IPS DF 4.7 (cell line): ENCODE results near the gene DAPP1.
"Not testable (repeated sequence)": the region's sequence is repeated elsewhere in the genome, so short reads cannot be mapped to it uniquely, and the experiment has no call there.

ENCODE experiments used
- DNase-seq: peaks from one replicate; pipeline ENCODE4 v3.0.0-alpha.2; 2013; ENCODE audit warnings: low spot score; ENCODE audit errors: extremely low read depth

Gene DAPP1

DNA sequence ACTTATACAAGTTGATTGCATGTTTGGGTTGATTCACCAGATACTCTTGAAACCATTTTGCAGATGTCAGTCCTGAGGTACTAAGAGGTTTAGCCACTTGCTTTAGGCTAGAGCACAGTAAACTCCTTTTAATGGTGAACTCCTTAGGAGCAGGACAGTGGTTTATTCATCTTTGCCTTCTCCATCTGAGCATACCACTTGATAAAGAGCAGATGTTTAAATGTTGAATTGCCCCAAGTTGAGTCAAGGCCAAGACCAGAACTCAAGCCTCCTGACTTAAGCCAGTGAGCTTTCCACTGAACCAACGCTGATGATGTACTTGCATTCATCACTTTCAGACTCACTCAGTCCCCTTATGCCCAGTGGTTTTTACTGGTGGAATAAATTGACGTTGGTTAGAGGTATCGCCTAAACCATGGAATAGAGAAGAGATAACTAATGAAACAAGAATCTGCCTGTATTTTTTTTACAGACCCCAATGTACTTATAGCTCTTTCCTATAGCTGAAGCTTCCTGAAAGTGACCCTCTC, 7.5 kb downstream of the DAPP1 start:
- no peak for DNase-seq

DNA sequence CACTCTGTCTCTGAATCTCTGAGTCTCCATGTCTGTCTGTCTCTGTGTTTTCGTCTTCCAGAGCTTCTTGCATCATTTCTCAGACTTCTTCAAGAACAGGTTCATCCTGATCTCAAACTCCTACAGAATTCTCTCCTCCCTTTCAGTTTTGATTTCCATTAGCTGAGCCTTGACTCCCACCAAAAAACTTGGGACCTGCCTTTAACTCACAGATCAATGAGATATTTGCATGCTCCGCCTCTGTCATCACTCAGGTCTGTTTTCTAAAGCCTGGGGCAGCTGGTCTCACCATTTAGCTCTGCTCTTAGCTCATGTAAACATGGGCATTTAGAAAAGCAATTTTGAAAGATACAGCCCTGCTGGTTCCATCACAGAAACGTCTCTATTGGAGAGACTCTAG, 8.6 kb downstream of the DAPP1 start:
- no peak for DNase-seq

DNA sequence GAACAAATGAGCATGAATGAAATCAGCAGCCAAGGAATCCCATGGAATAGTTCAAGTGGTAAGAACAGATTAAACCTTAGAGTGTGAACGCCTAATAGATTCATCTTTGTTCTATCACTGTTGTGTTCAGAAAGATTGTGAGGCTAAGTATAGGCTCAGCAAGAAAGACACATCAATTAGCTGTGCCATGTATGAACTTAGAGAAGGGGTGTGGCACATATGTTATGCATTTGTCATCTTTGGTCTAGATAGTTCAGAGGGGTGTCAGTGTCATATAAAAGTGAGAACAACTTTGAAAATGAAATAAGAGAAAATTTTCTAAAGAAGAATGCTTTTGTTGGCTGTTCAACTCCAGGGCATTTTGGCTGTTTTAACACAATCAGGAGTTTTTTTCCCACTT, 9.4 kb downstream of the DAPP1 start:
- no peak for DNase-seq

DNA sequence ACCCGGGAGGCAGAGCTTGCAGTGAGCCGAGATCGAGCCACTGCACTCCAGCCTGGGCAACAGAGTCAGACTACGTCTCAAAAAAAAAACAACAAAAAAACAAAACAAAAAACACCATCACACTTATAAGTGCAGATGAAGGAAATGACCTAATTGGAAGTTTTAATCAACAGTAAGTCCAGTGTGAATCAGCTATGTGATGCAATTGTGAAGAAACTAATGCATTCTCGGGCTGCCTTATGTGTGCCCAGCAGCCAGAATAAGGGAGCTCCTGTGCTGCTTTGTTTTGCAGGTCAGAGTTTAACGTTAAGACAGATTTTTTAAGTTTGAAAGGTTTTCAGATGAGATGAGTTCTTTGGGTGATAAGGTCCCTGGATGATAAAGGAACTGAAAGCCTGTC, 10.8 kb downstream of the DAPP1 start:
- DNase-seq: no peak

DNA sequence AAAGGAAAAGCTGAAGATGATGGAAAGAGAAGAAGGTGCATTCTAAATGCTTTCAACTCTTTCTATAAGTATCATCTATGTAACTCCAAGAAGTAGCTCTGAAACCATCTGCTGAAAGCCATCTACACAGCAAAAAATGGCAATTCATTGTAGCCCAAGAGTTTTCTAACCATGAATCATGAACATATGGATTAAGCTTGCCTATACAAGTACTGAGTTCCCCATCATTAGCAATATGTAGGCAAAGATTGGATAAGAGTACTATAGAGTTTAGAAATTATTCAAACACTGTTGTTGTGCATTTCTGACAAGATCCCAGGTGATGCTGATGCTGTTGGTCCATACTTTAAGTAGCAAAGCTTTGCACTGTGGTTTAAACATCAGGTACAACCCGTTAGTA, 11.2 kb downstream of the DAPP1 start:
- DNase-seq: no peak

DNA sequence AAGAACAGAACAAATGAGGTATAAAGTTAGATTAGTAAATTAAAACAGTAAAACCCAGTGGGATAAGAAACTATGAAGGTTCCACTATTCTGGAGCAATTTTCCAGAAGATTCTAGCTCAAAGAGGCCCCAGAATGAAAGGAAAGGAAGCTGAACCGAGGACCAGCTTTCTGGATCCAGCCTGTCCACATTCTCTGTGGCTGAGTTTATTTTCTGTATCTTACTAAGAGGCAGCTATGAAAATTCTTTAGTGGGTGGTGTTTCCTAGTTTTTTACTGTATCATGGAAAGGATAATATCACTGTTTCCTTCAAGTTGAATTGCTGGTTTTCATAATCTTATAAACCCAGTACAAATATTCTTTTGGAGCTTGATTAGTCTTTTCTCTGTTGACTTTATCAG, 11.8 kb downstream of the DAPP1 start:
- no peak for DNase-seq

DNA sequence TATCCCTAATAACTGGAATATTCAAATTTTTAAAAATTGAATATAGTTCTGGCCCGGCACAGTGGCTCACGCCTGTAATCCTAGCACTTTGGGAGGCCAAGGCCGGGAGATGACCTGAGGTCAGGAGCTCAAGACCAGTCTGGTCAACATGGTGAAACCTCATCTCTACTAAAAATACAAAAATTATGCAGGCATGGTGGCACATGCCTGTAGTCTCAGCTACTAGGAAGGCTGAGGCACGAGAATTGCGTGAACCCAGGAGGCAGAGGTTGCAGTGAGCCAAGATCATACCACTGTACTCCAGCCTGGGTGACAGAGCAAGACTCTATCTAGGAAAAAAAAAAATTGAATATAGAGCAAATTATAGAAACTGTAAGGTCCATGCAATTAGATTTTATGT, 13.4 kb downstream of the DAPP1 start:
- not testable (repeated sequence) for DNase-seq

DNA sequence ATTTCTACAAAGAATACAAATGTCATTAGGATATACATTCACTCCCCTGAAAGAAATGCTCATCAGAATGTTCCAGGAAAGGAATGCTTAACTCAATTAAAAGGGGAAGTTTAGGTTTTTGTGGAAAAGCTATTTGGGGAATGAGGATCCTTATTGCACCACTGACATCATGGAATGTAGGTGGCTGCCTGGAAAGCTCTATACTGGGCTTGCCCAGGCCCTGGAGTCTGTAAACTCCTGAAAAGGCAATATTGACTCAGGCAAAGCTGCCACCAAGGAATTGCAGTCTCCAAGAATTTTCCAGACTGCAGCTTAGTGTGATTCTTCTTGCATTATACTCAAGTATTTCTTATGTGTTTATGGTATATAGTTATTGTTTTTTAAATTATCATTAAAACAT, 15.7 kb downstream of the DAPP1 start:
- no peak for DNase-seq

DNA sequence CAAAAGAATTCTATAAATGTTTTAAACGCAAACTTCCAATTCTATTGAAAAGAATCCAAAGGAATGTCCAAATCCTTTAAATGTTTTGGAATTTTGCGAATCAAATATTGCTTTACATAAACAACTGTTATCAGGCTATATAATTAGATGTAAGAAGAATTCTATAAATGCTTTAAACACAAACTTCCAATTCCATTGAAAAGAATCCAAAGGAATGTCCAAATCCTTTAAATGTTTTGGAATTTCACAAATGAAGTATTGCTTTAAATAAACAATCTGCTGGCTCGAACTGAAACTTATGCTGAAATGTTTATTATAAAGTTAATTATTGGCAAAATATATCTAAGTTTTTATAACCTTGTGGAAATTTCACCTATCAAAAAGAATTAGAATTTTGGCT, 16.1 kb downstream of the DAPP1 start:
- no peak for DNase-seq

DNA sequence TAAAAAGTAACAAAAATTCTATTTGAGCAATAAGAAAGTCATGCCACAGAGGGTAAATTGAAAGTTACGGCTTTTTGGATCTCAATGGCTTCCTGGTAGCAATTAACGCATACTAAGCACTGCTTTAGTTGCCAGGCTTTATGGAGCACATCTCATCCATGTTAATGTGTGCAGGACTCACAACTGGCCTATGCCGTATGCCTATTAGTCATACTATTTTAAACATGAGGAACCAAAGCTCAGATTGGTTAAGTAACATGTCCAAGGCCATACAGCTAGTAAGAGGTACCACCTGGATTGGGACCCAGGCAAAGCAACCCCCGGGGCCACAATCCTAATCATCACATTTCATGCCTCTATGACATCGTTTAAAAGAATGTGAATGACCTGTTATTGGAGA, 17.1 kb downstream of the DAPP1 start:
- DNase-seq: no peak

DNA sequence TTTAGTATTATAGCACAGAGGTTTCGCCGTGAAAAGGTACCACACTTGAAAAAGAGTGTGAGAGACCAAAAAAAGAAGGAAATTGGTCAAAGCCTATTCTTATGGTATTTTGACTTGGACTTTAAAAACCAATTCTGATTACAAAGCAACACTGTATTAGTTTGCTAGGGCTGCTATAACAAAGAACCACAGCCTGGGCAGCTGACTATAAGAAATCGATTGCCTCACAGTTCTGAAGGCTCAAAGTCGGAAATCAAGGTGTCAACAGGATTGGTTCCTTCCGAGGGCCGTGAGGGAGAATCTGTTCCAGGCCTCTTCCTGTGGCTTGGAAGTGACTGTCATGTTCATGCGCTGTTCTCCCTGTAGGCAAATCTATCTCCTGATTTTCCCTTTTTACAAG, 17.9 kb downstream of the DAPP1 start:
- no peak for DNase-seq

DNA sequence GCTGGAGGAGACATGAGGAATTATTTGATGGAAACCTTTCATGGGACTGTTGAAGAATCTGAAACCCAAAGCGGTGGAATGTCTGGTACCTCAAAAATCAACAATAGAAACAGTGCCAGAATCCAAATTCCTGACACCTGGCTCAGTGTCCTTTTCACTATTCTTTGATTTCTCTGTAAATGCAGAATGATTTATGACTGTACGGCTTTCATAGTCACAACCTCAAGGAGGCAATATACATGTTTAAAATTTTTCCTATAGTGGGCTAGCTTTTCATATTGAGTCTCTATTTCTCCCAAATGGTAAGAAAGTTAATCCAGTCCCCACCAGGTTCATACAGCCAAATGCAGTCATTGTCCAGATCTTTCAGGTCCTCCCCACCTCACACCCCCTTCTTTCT, 19.3 kb downstream of the DAPP1 start:
- no peak for DNase-seq

DNA sequence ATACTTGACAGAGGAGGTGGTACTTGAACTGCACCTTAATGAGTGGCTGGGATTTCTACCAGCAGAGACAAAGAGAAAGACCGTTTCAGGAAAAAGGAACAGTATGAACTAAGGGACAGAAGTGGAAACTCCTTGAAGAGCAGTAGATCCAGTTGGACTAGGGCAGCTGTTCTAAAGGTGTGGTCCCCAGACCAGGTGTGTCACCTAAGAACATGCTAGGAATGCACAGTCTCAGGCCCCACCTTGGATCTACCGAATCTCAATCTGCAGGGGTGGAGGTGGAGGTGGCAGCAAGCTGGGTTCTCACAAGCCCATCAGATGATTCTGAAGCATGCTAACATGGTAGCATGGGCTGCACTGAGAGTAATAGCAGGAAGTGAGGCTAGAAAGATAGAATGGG, 22.3 kb downstream of the DAPP1 start:
- DNase-seq: no peak

DNA sequence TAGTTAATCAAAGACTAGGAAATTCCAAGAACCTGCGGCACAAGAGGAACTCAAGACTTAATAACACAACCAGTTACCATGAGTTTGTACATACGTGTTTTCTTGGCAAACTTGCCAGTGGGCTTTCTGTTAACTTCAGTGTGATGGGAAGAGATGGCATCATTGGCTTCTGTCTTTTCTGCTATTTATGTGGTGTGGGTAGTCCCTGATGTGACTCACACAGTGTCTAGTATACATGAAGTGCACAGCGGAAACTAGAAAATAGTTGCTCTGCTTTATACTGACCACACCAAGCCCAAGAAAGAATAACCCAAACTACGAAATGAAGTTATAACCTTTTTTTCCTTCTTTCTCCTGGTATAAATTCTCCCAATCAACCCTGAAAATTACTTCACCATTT, 24.5 kb downstream of the DAPP1 start:
- no peak for DNase-seq

DNA sequence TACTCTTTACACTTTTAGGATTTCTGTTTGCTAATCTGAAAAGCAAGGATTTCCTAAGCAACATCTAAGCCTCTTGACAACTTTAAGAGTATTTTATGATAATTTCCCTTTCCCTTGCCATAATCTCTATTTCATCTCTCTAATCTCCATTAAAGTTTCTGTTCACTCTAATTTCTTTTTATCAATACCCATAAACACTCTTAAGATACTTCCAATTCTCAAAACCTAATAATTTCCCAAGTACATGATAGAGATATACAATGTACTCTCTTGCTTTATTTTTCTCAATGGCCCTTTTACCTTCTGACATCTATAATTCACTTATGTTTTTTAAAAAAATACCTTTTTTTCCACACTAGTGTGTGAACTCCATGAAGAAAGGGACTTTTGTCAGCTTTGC, 26.8 kb downstream of the DAPP1 start:
- DNase-seq: no peak

DNA sequence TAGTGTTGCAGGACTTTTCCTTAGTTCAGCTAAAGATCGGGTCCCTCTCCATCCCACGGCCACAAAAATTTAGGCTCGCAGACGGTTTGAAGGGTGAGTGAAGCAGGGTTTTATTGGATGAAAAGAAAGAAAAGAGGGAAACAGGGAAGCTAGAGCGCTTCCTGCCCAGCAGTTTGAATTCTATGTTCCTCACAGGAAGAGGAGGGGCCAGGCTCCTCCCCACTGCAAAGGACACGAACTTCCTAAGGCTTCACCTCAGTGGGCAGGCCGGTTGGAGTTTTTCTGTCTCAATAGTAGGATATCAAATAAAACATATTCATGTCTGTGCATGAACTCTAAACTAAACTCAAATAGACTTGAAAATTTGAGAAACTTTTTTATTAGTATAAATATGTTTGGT, 27.4 kb downstream of the DAPP1 start:
- DNase-seq: no peak

DNA sequence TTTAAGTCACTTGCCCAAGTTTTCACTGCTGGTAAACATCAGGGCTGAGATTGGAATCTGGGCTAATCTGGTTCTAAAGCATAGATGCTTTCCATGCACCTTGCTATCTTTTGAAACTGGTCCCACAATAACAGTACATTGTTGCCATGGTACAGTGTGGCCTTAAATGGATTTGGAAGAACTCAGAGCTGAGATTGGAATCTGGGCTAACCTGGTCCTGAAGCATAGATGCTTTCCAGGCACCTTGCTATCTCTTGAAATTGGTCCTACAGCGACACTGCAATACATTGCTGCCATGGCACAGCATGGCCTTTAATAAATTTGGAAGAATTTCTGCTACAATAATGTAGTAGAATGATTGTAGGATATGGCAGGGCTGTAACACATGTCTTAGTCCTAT, 28.6 kb downstream of the DAPP1 start:
- DNase-seq: no peak

DNA sequence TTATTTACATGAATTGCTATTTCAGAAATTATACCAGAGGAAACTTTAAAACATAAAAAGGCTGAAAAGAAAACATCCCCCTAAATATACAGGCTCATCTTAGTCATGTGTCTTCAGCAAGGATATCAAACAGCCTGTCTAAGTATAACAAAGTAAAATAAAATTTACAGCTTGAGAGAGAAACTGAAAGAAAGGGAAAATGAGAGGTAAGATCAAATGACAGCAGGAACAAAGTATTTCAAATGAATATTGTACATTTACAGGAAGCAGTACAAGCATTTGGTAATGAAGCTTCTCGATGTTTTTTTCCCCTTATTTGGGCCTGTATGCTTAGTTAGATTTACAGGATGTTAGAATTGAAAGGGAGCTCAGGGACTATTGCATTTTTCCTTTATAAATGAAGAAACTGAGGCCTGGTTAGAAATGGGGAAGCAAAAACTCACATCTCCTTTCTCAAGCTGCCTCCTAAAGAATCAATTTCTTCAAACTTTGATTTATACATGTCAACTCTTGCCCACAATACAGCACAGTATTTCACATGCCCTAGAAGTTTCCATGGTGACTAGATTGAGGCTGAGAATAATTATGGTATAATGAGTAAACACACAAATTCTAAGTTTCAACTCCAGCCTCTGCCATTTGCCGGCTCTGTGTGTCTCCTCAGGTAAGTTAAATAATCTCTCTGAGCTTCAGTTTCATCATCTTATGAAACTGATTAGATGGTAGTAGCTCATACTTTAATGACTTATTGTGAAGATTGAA, 29.3 kb downstream of the DAPP1 start:
- DNase-seq: no peak

DNA sequence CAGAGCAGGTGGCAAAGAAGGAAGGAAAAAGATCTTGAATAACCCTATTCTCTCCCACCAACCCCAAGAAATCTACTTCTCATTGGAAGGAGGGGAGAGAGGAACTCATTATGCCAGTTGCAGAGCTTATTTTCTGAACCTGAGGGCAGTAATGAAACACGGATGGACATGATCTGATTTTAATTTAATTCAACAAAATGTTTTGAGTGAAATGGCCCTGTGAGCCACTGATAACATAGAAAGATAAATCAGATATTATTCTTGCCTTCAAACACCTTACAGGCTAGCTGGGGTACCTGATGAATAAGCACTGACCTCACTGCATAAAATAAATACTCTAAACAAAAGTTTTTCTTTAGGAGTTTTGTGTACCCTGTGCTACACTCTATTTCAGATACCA, 30.3 kb downstream of the DAPP1 start:
- no peak for DNase-seq

DNA sequence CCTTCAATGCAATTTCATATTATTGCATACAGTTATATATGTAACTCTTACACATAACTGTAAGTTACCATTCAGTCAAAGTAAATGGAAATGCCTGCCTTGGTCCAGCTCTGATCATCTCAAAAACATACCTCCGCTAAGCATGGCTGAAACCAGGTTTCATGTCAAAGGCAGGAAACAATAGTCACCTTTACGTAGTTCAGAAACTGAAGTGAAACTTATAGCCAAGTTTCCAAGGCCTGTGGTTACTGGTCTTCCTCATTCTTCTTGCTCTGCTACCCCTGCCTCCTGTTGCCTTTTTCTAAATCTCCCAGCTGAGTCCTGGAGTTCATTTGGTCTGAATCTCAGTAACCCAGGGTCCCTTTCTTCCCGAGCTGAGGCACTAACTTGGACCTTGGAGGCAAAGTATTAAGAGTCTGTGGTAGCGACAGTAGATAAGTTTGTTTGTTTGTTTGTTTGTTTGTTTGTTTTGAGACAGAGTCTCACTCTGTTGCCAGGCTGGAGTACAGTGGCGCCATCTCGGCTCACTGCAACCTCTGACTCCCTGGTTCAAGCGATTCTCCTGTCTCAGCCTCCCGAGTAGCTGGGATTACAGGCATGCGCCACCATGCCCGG, 30.8 kb downstream of the DAPP1 start:
- DNase-seq: no peak

DNA sequence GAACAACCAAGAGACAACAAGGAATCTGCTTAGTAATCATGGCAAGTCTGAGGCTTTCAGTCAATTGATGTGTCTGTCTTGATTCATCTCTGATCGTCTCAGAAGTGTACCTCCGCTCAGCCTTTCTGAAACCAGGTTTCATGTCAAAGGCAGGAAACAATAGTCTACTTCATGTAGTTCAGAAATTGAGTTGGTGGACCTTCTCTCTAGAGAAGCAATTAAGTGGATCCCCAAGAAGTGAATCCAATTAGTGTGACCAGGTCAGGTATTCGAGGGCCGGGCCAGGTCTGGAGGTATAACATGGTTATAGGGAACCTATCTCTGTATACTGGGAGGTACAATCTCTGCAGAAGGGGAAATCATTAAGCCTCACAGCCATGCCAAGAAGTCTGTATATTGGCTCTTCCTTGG, 32.0 kb downstream of the DAPP1 start:
- DNase-seq: no peak

DNA sequence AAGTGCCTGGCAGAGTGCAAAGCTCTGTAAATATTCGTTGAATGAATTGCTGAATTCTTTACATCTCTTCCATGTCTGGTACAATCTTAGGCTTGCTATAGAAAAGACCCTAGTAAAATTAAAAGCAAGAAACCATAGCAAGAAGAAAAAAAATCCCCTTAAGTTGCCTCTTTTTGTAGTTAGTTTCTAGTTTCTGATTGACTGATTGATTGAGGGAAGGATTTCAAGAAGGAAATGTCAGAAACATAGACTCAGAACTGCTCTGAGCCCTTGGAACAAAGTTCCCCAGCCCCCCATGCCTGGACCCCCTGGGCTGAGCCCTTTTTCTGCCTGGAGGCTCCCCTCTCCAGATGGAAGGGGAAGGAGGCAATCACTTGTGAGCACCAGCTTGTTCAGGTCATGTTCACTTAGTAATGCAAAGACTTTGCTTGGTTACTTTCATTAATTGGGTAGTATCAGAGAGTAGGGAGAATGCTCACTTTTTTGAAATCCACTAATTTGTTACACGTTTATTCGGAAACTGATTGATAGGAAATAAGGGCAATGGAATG, 35.6 kb downstream of the DAPP1 start:
- DNase-seq: no peak

DNA sequence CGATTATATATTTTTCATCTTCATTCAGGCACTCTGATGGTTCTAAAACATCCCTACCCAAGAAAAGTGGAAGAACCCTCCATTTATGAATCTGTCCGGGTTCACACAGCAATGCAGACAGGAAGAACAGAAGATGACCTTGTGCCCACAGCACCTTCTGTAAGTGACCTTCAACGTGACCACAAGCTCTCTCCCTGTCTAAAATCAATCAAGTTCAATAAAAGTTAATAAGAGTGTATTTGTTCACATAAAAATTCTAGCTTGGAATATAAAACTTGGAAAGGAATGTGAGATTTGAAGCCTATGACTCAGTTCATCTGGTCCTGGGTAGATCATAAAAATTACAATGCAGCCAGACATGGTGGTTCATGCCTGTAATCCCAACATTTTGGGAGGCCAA, 36.6 kb downstream of the DAPP1 start:
- no peak for DNase-seq
